IMR-90 (cell line): ENCODE data around the gene COLQ.

ENCODE experiments used
- CEBPB ChIP-seq: IDR thresholded peaks from 2 replicates; pipeline ENCODE4 v1.6.1; 2012; ENCODE audit warnings: low read depth, low read length, improper control_type of control experiment
- CTCF ChIP-seq: conservative IDR thresholded peaks from 2 replicates; pipeline ENCODE4 v1.5.1; 2012; ENCODE audit warnings: mild to moderate bottlenecking, low read depth, low read length, improper control_type of control experiment
- ELK1 ChIP-seq: fragments of 150-350 bp; IDR thresholded peaks from 2 replicates; pipeline ENCODE4 v1.6.1; 2016; ENCODE audit warnings: low read depth, mild to moderate bottlenecking, low read length, moderate library complexity, borderline replicate concordance
- POLR2A ChIP-seq: IDR thresholded peaks from 2 replicates; pipeline ENCODE4 v1.6.1; 2012; ENCODE audit warnings: mild to moderate bottlenecking, low read depth, low read length

- TF ChIP-seq CEBPB, result no peak
- TF ChIP-seq CTCF, result no peak
- TF ChIP-seq ELK1, result no peak
- no peak for TF ChIP-seq POLR2A
Observed at GRCh38 chr3:15471861-15472260, 49.6 kb downstream of the COLQ start.
